ENCODE results near the gene F12. TPM values are rescaled to one million over a fixed set of nuclear protein-coding genes. Genes with fewer than 3 reads are reported as not detected.
A peak's percentile ranks its signal among the peaks of the same experiment; 100 is the strongest.

Gene F12
- total RNA-seq, 1 experiment from 2014 or later = 10.0 TPM

DNA sequence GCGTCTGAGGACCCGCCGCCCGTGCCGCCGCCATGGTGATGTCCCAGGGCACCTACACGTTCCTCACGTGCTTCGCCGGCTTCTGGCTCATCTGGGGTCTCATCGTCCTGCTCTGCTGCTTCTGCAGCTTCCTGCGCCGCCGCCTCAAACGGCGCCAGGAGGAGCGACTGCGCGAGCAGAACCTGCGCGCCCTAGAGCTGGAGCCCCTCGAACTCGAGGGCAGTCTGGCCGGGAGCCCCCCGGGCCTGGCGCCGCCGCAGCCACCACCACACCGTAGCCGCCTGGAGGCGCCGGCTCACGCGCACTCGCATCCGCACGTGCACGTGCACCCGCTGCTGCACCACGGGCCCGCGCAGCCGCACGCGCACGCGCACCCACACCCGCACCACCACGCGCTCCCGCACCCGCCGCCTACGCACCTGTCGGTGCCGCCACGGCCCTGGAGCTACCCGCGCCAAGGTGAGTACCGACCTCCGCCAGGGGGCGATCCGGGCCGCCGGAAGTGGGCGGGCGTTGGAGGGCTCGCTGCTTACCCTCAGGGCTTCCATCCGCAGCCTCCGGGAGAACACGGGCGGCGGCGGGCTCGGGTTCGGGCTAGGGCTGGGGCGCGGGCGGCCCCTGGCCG lies 45.8 kb upstream of the F12 start (continued):
- TF ChIP-seq E2F4 (CRISPR knock-in tag; IDR thresholded peaks at IDR 0.05; ENCODE audit: borderline replicate concordance, low read depth) (0 out of 2 replicates have a peak, but pooled peaks have one; percentile 33), JUN (CRISPR knock-in tag; IDR thresholded peaks at IDR 0.05) (no peak), SMAD4 (CRISPR knock-in tag; IDR thresholded peaks at IDR 0.05) (no peak), NR3C1 (CRISPR knock-in tag; conservative IDR thresholded peaks at IDR 0.05; ENCODE audit: low read depth) (no peak), FOXP1 (CRISPR knock-in tag; IDR thresholded peaks at IDR 0.05; ENCODE audit: borderline replicate concordance) (peak; percentile 95), ETV6 (CRISPR knock-in tag; IDR thresholded peaks at IDR 0.05) (peak; percentile 70; the same call in 1 of the 2 replicates), FOXP4 (CRISPR knock-in tag; IDR thresholded peaks at IDR 0.05) (peak; percentile 70), ZNF232 (CRISPR knock-in tag; IDR thresholded peaks at IDR 0.05) (peak; percentile 96), MYBL2 (CRISPR knock-in tag; IDR thresholded peaks at IDR 0.05) (peak; percentile 78), ZNF138 (CRISPR knock-in tag; conservative IDR thresholded peaks at IDR 0.05) (0 out of 2 replicates have a peak, but pooled peaks have one; percentile 74), ZNF121 (CRISPR knock-in tag; IDR thresholded peaks at IDR 0.05) (no peak), STAT6 (CRISPR knock-in tag; conservative IDR thresholded peaks at IDR 0.05; ENCODE audit: low read depth) (no peak), KAT7 (CRISPR knock-in tag; IDR thresholded peaks at IDR 0.05; ENCODE audit: borderline replicate concordance) (peak; percentile 92; the same call in 1 of the 2 replicates), OVOL2 (CRISPR knock-in tag; IDR thresholded peaks at IDR 0.05; ENCODE audit: borderline replicate concordance) (no peak), JAZF1 (CRISPR knock-in tag; IDR thresholded peaks at IDR 0.05) (no peak), ESRRA (CRISPR knock-in tag; IDR thresholded peaks at IDR 0.05; ENCODE audit: borderline replicate concordance) (peak; percentile 59; the same call in 1 of the 2 replicates), CBFB (CRISPR knock-in tag; IDR thresholded peaks at IDR 0.05; ENCODE audit: low read depth) (peak; percentile 64; the same call in 1 of the 2 replicates)
- TF ChIP-seq, protein P1, sequence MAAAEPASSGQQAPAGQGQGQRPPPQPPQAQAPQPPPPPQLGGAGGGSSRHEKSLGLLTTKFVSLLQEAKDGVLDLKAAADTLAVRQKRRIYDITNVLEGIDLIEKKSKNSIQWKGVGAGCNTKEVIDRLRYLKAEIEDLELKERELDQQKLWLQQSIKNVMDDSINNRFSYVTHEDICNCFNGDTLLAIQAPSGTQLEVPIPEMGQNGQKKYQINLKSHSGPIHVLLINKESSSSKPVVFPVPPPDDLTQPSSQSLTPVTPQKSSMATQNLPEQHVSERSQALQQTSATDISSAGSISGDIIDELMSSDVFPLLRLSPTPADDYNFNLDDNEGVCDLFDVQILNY (CRISPR knock-in tag; IDR thresholded peaks at IDR 0.05) = peak; percentile 92
- TF ChIP-seq, protein P2, sequence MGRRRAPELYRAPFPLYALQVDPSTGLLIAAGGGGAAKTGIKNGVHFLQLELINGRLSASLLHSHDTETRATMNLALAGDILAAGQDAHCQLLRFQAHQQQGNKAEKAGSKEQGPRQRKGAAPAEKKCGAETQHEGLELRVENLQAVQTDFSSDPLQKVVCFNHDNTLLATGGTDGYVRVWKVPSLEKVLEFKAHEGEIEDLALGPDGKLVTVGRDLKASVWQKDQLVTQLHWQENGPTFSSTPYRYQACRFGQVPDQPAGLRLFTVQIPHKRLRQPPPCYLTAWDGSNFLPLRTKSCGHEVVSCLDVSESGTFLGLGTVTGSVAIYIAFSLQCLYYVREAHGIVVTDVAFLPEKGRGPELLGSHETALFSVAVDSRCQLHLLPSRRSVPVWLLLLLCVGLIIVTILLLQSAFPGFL (CRISPR knock-in tag; IDR thresholded peaks at IDR 0.05; ENCODE audit: borderline replicate concordance) = 0 out of 2 replicates have a peak, but pooled peaks have one; percentile 72

All from WTC11 (cell line).